AG04449 (cell line): Measurements from ENCODE around the gene ABCD1.

ENCODE experiments used
- CTCF ChIA-PET: fragments of 350-600 bp; formaldehyde crosslinking; extraction: SDS; loops from one replicate; lab custom pipeline; 2021; ENCODE audit warnings: antibody characterized with exemption; lab: Yijun Ruan, JAX
- POLR2A ChIA-PET: fragments of 400-600, 350-600 bp; formaldehyde crosslinking; extraction: SDS; loops from one replicate; lab custom pipeline; 2020; ENCODE audit warnings: antibody characterized with exemption, inconsistent platforms; lab: Yijun Ruan, JAX
- DNase-seq: peaks from one replicate; pipeline ENCODE4 v3.0.0-alpha.2; 2010; ENCODE audit warnings: low read depth, low spot score
- H3K4me3 ChIP-seq: 2 replicates; pipeline ENCODE4 v1.5.1; 2011; ENCODE audit warnings: low read depth, mild to moderate bottlenecking, control low read depth, low read length
- TF ChIP-seq, protein P1 (sequence below): IDR thresholded peaks from one replicate; pipeline ENCODE4 v1.5.1; 2011; ENCODE audit warnings: mild to moderate bottlenecking, moderate library complexity, low read length, control low read depth, inconsistent platforms; ENCODE audit not compliant: insufficient read depth; ENCODE audit errors: missing control alignments

The ABCD1 gene

DNA sequence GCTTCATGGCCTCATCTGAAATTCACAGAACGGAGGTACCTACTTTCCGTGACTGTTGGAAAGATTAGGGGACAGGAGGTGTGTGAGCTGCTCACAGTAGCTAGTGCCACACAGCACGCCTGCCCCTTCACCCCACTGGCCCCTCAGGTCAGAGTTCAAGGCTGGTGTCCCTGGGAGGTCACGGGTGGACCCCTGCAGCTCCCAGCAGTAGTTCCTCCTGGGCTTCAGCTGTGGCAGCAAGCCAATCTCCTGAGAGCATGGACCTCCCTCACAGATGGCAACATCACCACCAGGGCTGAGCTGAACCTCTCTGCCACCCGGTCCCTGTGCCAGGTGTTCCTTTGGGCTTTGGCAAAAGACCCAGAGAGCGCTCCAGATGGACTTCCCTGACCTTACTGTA is 67.7 kb downstream of the ABCD1 start:
- TF ChIP-seq, protein P1, sequence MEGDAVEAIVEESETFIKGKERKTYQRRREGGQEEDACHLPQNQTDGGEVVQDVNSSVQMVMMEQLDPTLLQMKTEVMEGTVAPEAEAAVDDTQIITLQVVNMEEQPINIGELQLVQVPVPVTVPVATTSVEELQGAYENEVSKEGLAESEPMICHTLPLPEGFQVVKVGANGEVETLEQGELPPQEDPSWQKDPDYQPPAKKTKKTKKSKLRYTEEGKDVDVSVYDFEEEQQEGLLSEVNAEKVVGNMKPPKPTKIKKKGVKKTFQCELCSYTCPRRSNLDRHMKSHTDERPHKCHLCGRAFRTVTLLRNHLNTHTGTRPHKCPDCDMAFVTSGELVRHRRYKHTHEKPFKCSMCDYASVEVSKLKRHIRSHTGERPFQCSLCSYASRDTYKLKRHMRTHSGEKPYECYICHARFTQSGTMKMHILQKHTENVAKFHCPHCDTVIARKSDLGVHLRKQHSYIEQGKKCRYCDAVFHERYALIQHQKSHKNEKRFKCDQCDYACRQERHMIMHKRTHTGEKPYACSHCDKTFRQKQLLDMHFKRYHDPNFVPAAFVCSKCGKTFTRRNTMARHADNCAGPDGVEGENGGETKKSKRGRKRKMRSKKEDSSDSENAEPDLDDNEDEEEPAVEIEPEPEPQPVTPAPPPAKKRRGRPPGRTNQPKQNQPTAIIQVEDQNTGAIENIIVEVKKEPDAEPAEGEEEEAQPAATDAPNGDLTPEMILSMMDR: no peak
- CTCF ChIA-PET: no interaction called here
- no peak for DNase-seq
- peak overlapping the region; percentile 6; the same call in 1 of the 2 replicates for H3K4me3 ChIP-seq
- POLR2A ChIA-PET: interaction anchor here (0.6 kb wide), 1 partner anchor 13 kb away, joined by 3 read pairs; no protein-coding TSS in a partner anchor

DNA sequence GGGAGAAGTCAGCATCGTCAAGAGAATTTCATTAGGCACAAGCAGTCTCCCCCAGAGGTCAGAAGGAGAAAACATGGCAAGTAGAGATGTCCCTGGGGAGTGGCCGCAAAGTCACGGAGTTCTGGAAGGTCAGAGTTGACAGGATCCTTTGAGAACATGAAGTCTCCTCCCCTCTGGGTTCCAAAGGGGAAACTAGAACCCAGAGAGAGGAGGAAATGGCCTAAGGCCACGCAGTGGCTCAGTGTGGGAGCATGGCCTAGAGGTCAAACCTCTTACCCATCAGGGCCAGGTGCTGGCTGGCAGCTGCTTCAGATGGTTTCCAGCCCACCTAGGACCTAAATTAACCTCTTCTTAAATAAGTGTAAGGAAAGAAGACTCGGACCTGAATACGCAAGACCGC is 68.6 kb downstream of the ABCD1 start:
- H3K4me3 ChIP-seq: peak overlapping the region; percentile 84
- DNase-seq: no peak
- CTCF ChIA-PET: interaction anchor here (1.0 to 2.1 kb wide), 3 partner anchors 8 to 153 kb away, joined by 4 to 6 read pairs (median 4); partner anchors contain the start of gene PLXNB3
- POLR2A ChIA-PET: interaction anchor here (1.8 to 1.9 kb wide), 2 partner anchors 27 to 135 kb away, joined by 5 to 8 read pairs; no protein-coding TSS in a partner anchor
- TF ChIP-seq, protein P1: no peak
